ENCODE results near the gene ARHGAP29.

The ARHGAP29 gene

DNA sequence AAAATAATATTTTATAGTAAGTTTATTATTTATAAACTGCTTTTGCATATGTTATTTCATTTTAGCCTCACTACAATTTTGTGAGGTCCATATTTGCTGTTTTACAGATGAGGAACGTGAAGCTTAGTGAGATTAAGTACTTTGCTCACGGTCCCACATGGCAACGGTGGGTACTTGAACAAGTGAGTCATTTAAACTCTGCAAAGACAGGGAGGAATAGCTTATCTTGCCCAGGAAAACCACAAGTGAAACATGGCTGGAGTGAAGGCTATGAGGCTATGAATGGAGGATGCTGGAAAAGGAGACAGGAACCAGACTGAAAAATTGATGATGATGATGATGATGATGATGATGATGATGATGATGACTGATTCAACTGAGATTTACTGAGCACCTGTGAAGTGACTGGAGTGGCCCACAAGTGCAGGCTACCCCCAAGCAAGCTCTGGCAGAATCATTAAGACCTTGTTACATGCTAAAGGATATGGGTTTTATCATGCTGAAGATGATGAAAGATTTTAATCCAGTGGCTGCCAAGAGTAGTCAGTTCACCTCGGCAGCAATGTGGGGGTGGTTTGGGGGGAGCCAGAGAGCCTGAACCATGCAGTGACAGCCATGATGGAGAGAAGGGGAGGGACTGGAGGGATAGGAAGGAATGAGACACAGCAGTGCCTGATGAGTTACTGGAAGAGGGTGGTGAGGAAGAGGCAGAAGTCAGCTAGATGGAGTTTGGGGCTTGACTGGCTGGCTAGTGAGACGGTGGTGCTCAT is 115.0 kb downstream of the ARHGAP29 start:
- Histone ChIP-seq H3K4me3 (ENCODE audit: low read length) (no peak overlapping the region), H3K27ac (ENCODE audit: low read length) (no peak overlapping the region), H3K4me1 (ENCODE audit: control insufficient read depth, insufficient read depth, low read length) (peaks cover 4% of the 10 kb centered on the region; the same call in 1 of the 2 replicates), H3K9me3 (ENCODE audit: control insufficient read depth, insufficient read depth, low read length) (no peaks in the 10 kb centered on the region), H3K36me3 (ENCODE audit: control insufficient read depth, insufficient read depth, low read length) (no peaks in the 10 kb centered on the region), H3K27me3 (ENCODE audit: control insufficient read depth, insufficient read depth, low read length) (no peaks in the 10 kb centered on the region)
- no peak for DNase-seq (ENCODE audit: low read depth, low spot score)
- WGBS (ENCODE audit: insufficient coverage, insufficient read length): no CpG with 5 or more reads among the region's 5 CpGs

Data from iPS DF 6.9 (cell line).